Astrocyte (in vitro differentiated cells and primary cell): ENCODE measurements around the gene TCP11. TPM values are rescaled to one million over a fixed set of nuclear protein-coding genes. Genes with fewer than 3 reads are reported as not detected.
"Not testable (repeated sequence)": the region's sequence is repeated elsewhere in the genome, so short reads cannot be mapped to it uniquely, and the experiment has no call there.

Experiments
- DNase-seq: peaks from one replicate; pipeline ENCODE4 v3.0.0-alpha.2; 2010; ENCODE audit warnings: low read depth
- FAIRE-seq: peaks from 2 replicates; lab custom pipeline; 2011; peaks lifted over from hg19 to GRCh38; lab: Jason Lieb, UNC
- H2AFZ ChIP-seq: 2 replicates; pipeline ENCODE4 v1.6.0; 2012; ENCODE audit warnings: low read depth, low read length, inconsistent platforms
- H3K27ac ChIP-seq: 2 replicates; pipeline ENCODE4 v1.5.1; 2011; ENCODE audit warnings: low read depth, low read length, inconsistent platforms
- H3K27me3 ChIP-seq: 2 replicates; pipeline ENCODE4 v1.6.0; 2011; ENCODE audit warnings: low read length, inconsistent platforms; ENCODE audit not compliant: insufficient read depth
- H3K36me3 ChIP-seq: 2 replicates; pipeline ENCODE4 v1.5.1; 2011; ENCODE audit warnings: low read length, inconsistent platforms; ENCODE audit not compliant: insufficient read depth
- H3K4me1 ChIP-seq: 2 replicates; pipeline ENCODE4 v1.5.1; 2011; ENCODE audit warnings: low read length, inconsistent platforms; ENCODE audit not compliant: insufficient read depth
- H3K4me2 ChIP-seq: 2 replicates; pipeline ENCODE4 v1.6.0; 2012; ENCODE audit warnings: low read length, inconsistent platforms
- H3K4me3 ChIP-seq: 2 replicates; pipeline ENCODE4 v1.5.1; 2011; ENCODE audit warnings: low read depth, mild to moderate bottlenecking, low read length, inconsistent platforms; ENCODE audit not compliant: insufficient read depth
- H3K79me2 ChIP-seq: 2 replicates; pipeline ENCODE4 v1.6.0; 2012; ENCODE audit warnings: mild to moderate bottlenecking, low read length, inconsistent platforms; ENCODE audit not compliant: insufficient read depth
- H3K9ac ChIP-seq: 2 replicates; pipeline ENCODE4 v1.6.0; 2012; ENCODE audit warnings: mild to moderate bottlenecking, low read length, inconsistent platforms
- H3K9me3 ChIP-seq: 2 replicates; pipeline ENCODE4 v1.5.1; 2012; ENCODE audit warnings: low read depth, mild to moderate bottlenecking, low read length, inconsistent platforms; ENCODE audit not compliant: insufficient read depth
- H4K20me1 ChIP-seq: 2 replicates; pipeline ENCODE4 v1.6.0; 2012; ENCODE audit warnings: low read length, inconsistent platforms; ENCODE audit not compliant: insufficient read depth
- H3K27ac Mint-ChIP-seq: one replicate; pipeline ENCODE4 v1.8.0; 2021; ENCODE audit warnings: mild to moderate bottlenecking, mixed read lengths; ENCODE audit not compliant: unreplicated experiment
- H3K27me3 Mint-ChIP-seq: one replicate; pipeline ENCODE4 v1.8.0; 2021; ENCODE audit warnings: low read depth, mixed read lengths; ENCODE audit not compliant: unreplicated experiment
- H3K36me3 Mint-ChIP-seq: one replicate; pipeline ENCODE4 v1.8.0; 2021; ENCODE audit warnings: low read depth, mixed read lengths; ENCODE audit not compliant: unreplicated experiment
- H3K4me1 Mint-ChIP-seq: one replicate; pipeline ENCODE4 v1.8.0; 2021; ENCODE audit warnings: low read depth, mixed read lengths; ENCODE audit not compliant: unreplicated experiment
- H3K4me3 Mint-ChIP-seq: one replicate; pipeline ENCODE4 v1.8.0; 2021; ENCODE audit warnings: mild to moderate bottlenecking, moderate library complexity, mixed read lengths; ENCODE audit not compliant: unreplicated experiment
- H3K9me3 Mint-ChIP-seq: one replicate; pipeline ENCODE4 v1.8.0; 2021; ENCODE audit warnings: mild to moderate bottlenecking, mixed read lengths; ENCODE audit not compliant: unreplicated experiment
- CTCF ChIP-seq: IDR thresholded peaks from 2 replicates; pipeline ENCODE4 v1.5.1; 2011; ENCODE audit warnings: low read depth, mild to moderate bottlenecking, inconsistent platforms, low read length, moderate library complexity; ENCODE audit not compliant: insufficient read depth
- EZH2 ChIP-seq: IDR thresholded peaks from 2 replicates; pipeline ENCODE4 v1.6.1; 2012; ENCODE audit warnings: mild to moderate bottlenecking, low read length, inconsistent platforms; ENCODE audit not compliant: insufficient read depth
- total RNA-seq: library from RNA; stranded (reverse); gene quantifications from 2 replicates; pipeline ENCODE4 v1.2.1, GENCODE V29; 2021

Gene TCP11
- total RNA-seq, 1 donor from 2014 or later: not detected

DNA sequence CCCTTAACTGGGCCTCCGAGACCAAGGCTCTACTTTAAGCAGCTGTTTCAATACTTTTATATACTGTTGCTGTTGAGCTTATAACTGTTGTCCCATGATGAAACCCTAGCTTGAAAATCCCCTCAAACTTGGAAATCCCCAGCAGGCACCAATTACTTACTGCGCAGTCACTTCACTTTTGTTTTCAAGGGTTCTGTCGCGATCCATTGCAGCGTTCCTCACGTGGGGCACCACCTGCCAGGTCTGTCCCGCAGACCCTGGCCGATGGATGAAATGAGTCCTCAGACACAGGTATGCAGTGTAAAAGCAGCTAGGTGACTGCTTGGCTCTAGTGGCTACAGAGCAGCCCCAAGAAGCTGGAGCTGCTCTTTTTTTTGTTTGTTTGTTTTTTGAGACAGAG is 33.9 kb downstream of the TCP11 start:
- H3K9me3 Mint-ChIP-seq, H2AFZ ChIP-seq, H3K36me3 ChIP-seq, H3K9me3 ChIP-seq, H3K9ac ChIP-seq, H3K36me3 Mint-ChIP-seq, H3K27me3 Mint-ChIP-seq, H4K20me1 ChIP-seq, H3K4me1 Mint-ChIP-seq, H3K27me3 ChIP-seq, H3K4me3 Mint-ChIP-seq, DNase-seq, H3K4me1 ChIP-seq, H3K79me2 ChIP-seq, H3K27ac ChIP-seq, H3K27ac Mint-ChIP-seq, FAIRE-seq, H3K4me2 ChIP-seq, H3K4me3 ChIP-seq: not testable (repeated sequence)

DNA sequence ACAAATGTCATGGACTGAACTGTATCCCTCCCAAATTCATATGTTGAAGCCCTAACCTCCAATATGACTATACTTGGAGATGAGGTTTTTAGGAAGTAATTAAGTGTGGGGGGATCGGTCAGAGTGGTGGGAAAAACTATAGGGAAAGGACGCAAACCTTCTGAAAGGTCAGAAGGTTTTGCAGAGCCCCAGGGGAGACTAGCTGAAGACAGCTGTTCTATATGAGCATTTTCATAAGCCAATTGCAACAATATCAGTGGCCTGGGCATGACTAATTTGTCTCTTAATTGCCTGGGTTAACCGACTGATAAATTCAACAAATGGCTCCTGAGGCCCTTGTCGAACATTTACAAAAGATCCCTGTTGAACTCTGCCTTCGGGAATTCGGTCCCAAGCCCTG is 35.1 kb downstream of the TCP11 start:
- not testable (repeated sequence) for H3K27me3 ChIP-seq, H3K27me3 Mint-ChIP-seq, H3K9me3 ChIP-seq, H3K79me2 ChIP-seq, H3K9me3 Mint-ChIP-seq, H3K36me3 ChIP-seq, H3K4me1 Mint-ChIP-seq, FAIRE-seq, H3K4me1 ChIP-seq, H3K4me3 Mint-ChIP-seq, H3K27ac Mint-ChIP-seq, H3K9ac ChIP-seq, H3K4me2 ChIP-seq, H3K4me3 ChIP-seq, DNase-seq, H2AFZ ChIP-seq, H4K20me1 ChIP-seq, H3K36me3 Mint-ChIP-seq, H3K27ac ChIP-seq

DNA sequence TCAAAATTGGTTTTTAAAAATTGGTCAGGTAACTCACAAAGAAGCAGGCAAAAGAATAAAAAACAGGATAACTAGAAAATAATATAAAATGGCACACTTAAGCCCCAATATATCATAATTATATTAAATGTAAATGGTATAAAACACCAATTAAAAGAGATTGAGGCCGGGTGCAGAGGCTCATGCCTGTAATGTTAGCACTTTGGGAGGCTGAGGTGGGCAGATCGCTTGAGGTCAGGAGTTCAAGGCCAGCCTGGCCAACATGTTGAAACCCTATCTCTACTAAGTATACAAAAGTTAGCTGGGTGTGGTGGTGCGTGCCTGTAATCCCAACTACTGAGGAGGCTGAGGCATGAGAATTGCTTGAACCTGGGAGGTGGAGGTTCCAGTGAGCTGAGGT is 36.1 kb downstream of the TCP11 start:
- Histone ChIP-seq H3K4me3 (no peak overlapping the region), H3K27ac (no peak overlapping the region), H2AFZ (no peak overlapping the region), H3K4me1 (no peaks in the 10 kb centered on the region), H3K9me3 (no peaks in the 10 kb centered on the region), H3K4me2 (no peak overlapping the region), H3K27me3 (no peaks in the 10 kb centered on the region), H4K20me1 (no peaks in the 10 kb centered on the region), H3K9ac (no peak overlapping the region), H3K36me3 (no peaks in the 10 kb centered on the region), H3K79me2 (no peaks in the 10 kb centered on the region)
- Mint-ChIP-seq H3K9me3 (peaks cover 4% of the 10 kb centered on the region), H3K27ac (no peak overlapping the region), H3K36me3 (peaks cover 1% of the 10 kb centered on the region), H3K4me3 (no peak overlapping the region), H3K4me1 (no peaks in the 10 kb centered on the region), H3K27me3 (peaks cover 2% of the 10 kb centered on the region)
- DNase-seq (no peak), FAIRE-seq (no peak)
- TF ChIP-seq CTCF: no peak
- TF ChIP-seq EZH2: no peak

DNA sequence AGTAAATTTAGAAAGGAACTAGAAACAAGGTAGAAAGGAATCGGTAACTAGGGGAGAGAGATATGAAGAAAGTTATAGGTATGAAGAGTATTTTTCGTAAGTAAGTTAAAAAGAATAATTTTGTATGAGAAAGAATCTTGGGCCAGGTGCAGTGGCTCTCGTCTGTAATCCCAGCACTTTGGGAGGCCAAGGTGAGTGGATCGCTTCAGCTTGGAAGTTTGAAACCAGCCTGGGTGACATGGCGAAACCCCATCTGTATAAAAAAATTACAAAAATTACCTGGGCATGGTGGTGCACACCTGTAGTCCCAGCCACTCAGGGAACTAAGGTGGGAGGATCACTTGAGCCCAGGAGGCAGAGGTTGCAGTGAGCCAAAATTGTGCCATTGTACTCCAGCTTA is 42.0 kb downstream of the TCP11 start:
- TF ChIP-seq EZH2 (no peak), CTCF (no peak)
- no peak for DNase-seq
- Mint-ChIP-seq H3K27ac (no peak overlapping the region), H3K36me3 (no peaks in the 10 kb centered on the region), H3K4me1 (peaks cover 20% of the 10 kb centered on the region), H3K4me3 (no peak overlapping the region), H3K27me3 (no peaks in the 10 kb centered on the region), H3K9me3 (no peaks in the 10 kb centered on the region)
- H3K27ac ChIP-seq: no peak overlapping the region
- no peak for FAIRE-seq
- no peaks in the 10 kb centered on the region for H3K36me3 ChIP-seq
- H3K4me3 ChIP-seq: no peak overlapping the region
- H3K27me3 ChIP-seq: no peaks in the 10 kb centered on the region
- no peak overlapping the region for H2AFZ ChIP-seq
- H3K9ac ChIP-seq: no peak overlapping the region
- H3K4me1 ChIP-seq: peaks cover 14% of the 10 kb centered on the region
- H3K4me2 ChIP-seq: no peak overlapping the region
- no peaks in the 10 kb centered on the region for H3K79me2 ChIP-seq
- no peaks in the 10 kb centered on the region for H4K20me1 ChIP-seq
- no peaks in the 10 kb centered on the region for H3K9me3 ChIP-seq
